Hematopoietic multipotent progenitor cell treated with erythropoietin and hydrocortisone succinate and interleukin-3 and kit ligand, for 6 days (in vitro differentiated cells): ENCODE data around the gene ELAVL2.

Experiments
- DNase-seq: peaks from one replicate; pipeline ENCODE4 v3.0.0-alpha.2; 2015

The ELAVL2 gene

GRCh38 chr9:23658376-23659258, 167.4 kb downstream of the ELAVL2 start:
- DNase-seq = no peak

DNA sequence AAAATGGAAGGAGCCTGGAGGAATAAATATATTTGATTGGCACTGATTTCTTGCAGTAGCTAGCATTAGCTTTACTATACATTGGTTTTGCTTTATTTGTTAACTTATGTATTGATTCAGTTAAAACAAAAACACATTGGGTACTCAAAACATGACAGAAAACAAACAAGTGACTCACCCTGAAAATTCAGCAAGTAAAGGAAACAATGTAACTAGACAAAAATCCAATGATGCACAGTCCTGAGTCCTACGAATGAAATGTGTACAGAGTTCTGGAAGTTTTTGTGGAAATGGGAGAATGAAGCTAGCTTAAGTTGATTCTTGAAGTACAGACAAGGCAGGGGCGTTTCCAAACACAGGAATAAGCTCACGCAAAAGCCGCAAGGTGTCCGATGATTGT, 175.0 kb downstream of the ELAVL2 start:
- no peak for DNase-seq

DNA sequence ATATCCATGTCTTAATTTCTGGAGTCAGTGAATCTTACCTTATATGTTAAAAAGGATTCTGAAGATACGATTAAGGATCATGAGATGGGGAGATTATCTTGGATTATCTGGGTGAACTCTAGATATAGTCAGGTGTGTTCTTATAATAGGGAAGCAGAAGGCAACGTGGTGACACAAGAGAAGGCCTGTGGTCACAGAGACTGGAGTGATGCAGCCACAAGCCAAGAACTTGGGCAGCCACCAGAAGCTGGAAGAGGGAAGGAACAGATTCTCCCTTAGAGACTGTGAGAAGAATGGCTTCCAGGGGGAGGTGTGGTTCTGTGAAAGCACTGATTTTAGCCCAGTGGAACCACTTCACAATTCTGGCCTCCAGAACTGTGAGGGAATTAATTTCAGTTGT, 177.4 kb downstream of the ELAVL2 start:
- no peak for DNase-seq

DNA sequence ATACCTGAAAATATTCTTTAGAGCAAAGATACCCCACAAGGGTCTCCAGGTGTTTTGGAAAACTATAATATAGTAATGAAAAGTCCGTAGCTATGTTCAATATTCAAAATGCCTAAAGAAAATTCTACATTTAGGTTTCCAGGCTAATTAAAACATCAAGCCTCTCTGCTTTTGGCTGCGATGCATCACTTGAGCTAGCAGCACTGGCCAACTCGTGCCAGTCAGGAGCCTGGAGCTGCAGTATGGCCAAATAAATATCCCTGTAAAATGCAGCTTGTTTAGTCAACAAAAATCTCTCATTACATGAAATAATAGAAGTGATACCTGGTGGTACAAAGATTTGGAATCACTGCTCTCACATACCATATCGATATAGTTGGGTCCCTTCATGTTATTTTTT, 181.1 kb downstream of the ELAVL2 start:
- DNase-seq = no peak

DNA sequence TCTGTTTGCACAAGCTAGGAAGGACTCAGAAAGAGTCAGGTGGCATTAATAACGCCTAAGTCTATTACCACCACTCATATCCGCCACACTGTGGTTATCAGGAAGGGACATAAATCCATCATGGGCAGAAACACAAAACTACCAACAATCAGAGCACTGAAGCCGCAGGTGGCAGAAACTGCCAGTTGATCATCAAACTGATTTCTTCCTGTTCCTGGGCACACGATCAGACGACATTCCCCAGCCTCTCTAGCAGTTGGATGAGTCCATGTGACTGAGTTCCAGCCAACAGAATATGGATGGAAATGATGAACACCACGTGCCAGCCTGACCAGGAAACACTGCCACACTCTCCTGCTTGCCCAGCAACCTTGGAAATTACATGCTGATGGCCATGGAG, 181.7 kb downstream of the ELAVL2 start:
- no peak for DNase-seq

DNA sequence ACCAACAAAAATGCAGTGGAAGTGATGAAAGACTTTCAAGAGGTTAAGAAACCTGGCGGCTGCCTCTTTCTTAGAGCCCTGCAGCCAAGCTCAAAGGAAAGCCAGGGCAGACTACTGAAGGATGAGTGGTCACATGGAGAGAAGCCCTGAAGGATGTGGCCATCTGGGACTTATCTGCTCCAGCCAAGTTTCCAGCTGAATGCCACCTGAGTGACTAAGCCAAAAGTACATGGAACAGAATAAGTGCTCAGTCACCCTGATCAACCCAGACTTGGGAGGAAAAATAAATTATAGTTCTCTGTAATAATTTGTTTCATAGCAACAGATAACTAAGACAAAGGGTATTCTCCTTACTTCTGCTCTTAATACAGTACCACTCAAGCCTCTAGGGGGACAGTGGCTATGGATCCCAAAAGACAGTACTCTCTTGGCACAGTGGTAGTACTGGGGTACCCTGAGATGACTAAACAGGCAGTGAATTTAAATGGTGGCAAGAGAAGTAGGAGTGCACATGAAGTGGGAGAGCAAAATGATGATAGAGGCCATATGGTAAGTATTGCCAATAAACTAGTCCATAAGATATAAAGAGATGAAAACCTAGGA, 182.3 kb downstream of the ELAVL2 start:
- DNase-seq = no peak
